Fibroblast of skin of abdomen (primary cell): Measurements from ENCODE around the gene ENAH.
"Not testable (repeated sequence)": the region's sequence is repeated elsewhere in the genome, so short reads cannot be mapped to it uniquely, and the experiment has no call there.

Source experiments
- DNase-seq: peaks from one replicate; pipeline ENCODE4 v3.0.0-alpha.2; 2013

The ENAH gene

DNA sequence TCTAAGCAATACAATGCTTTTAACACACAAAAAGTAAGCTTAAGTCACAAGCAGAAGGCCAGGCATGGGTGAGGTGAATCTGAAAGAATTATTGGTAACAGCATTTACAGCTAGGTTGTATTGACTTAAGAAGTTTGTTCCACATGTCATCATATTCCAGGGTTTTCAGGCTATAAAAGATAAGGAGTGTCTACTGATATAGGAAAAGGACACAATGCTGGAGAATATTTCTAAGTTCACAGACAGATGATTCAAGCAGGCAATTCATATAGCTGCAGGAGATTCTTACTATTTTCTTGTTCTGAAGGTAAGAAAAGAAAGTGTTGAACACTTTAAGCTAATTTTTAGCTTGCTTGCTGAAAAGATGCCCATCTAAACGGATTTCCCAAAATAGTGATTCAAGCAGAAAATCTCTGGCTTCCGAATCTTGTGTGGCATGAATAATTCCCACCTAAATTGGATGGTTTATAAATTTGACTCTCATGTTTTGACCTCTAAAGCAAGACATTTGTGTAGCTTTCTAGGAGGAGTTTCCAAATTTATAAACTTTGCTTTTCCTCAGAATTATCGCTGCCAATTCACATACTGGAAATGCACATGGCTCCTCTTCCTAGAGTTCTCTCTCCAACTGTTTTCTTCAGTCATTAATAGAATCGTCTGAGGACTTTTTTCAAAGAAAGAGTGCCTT, 129.5 kb downstream of the ENAH start:
- no peak for DNase-seq

DNA sequence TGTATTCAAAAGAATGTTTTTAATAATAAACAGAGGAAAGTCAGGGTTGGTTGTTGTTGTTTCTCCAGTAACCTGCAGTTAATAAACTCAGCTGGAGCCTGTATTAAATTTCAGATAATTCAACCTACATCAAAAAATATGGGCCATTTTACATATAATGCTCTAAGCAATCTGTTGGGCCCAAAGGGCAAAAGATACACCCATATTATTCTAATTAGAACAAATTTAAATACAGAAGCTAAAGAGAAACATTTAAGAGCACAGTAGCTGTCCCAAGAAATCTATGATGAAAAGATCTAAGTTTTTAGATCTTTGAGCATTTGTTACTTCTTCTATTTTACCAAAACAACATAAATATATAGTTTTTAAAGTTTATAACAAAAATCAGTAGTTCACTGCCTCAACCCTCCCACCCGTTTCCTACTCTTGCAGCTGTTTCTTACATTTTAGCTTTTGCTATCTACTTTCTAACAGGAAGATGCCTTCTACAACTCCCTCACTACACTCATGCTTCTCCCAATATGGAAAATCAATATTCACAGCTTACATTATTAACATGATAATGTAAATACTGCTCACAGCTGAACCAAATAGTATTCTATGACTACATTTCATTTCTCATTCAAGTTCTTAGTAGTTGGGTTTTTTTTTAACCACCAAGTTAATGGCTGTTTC, 130.2 kb downstream of the ENAH start:
- no peak for DNase-seq

DNA sequence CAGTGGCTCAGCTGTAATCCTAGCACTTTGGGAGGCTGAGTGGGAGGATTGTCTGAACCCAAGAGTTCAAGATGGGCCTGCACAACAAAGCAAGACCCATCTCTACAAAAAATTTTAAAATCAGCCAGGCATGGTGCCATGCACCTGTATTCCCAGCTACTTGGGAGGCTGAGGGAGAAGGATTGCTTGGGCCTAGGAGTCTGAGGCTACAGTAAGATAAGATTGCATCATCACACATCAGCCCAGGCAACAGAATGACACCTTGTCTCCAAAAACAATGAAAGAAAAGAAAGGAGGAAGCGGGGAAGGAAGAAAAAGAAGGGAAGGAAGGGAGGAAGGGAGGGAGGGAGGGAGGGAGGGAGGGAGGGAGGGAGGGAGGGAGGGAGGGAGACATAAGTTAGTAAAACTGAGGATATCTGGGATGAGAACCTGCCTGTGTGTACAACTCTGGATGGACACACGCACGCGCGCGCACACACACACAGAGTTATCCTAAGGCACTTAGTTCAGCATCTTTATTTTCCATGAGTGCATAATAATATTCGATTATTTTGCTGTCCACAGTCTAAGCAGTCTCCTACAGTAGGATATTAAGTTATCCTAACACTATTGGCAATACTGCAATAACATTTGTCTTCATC, 132.2 kb downstream of the ENAH start:
- no peak for DNase-seq

- no peak for DNase-seq
These were observed 133.6 kb downstream of the ENAH start for GRCh38 chr1:225519166-225519863.

- no peak for DNase-seq
These were observed 135.2 kb downstream of the ENAH start for GRCh38 chr1:225517697-225518096.

- DNase-seq, result no peak
These were observed 135.7 kb downstream of the ENAH start for GRCh38 chr1:225517221-225517620.

DNA sequence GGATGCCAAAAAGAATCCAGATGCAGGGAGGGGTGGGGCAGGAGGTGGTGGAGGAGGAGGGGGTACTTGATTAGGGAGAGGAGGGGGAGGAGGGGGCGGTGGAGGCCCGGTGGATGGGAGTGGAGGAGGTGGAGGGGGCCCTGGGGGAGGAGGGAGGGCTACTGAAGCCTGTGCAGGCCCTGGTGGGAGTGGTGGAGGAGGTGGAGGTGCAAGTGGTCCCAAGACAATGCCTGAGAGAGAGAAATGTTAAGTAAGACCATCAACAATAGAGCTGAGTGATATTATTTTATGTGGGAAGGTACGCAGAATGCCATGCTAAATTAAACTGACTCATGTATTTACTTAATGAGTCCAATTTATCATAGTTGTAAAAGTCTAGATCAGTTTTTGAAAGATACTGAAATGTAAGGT, 138.2 kb downstream of the ENAH start:
- DNase-seq, result no peak

DNA sequence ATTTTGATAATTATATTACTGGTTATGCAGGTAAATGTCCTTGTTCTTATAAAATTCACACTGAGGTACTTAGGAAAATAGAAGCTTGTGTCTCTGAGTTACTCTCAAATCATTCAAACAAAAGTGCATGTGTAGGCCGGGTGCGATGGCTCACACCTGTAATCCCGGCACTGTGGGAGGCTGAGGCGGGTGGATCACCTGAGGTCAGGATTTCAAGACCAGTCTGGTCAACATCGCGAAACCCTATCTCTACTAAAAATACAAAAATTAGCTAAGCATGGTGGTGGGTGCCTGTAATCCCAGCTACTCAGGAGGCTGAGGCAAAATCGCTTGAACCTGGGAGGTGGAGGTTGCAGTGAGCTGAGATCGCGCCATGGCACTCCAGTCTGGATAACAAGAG, 139.3 kb downstream of the ENAH start:
- not testable (repeated sequence) for DNase-seq

DNA sequence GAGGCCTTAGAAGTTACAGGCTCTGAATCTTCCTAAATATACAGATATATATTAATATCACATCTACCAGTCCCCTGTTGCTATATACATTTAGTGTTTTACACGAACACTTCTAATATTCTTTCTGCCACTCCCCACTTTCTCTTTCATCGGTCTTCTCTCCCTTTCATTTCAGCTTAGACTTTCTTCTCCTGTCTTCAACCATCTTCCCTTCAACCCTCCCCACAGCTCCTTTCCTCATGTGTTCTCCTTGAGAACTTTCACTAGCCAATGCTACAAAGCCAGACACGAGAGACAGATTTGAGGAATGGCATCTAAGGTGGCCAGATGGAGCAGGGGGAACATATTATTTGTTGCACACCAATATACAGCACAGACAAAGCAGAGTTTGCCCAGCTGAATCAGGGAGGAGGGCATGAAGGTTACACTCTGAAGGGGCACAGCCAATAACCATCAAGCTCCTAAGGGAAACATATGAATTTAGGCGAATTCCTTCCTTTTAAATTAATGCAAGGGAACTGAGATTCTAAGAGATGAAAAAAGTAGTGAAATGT, 141.0 kb downstream of the ENAH start:
- DNase-seq, result no peak

GRCh38 chr1:225510740-225511139, 142.2 kb downstream of the ENAH start:
- not testable (repeated sequence) for DNase-seq

GRCh38 chr1:225509770-225510169, 143.2 kb downstream of the ENAH start:
- no peak for DNase-seq

GRCh38 chr1:225509376-225509707, 143.6 kb downstream of the ENAH start:
- DNase-seq, result no peak

GRCh38 chr1:225508538-225509375, 144.2 kb downstream of the ENAH start:
- DNase-seq, result peak; percentile 96

- DNase-seq, result no peak
These were observed 146.2 kb downstream of the ENAH start for GRCh38 chr1:225506727-225507126.

DNA sequence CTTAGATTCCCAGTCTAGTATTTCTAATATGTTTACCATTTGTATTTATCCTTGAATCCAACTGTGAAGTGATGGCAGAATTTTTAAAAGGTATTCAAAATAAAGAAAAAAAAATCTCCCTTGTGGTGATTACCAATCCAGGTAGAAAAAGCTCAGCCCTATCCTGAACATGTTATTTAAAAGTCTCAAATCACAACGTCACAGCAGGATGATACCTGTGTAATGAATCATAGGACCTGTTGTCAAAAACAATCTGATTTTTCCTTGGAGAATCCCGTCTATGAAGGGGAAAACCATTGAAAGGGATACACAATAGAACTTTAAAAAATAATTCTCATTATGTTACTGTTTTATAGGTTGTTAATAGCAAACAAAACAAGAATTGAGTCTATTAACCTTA, 148.1 kb downstream of the ENAH start:
- no peak for DNase-seq

DNA sequence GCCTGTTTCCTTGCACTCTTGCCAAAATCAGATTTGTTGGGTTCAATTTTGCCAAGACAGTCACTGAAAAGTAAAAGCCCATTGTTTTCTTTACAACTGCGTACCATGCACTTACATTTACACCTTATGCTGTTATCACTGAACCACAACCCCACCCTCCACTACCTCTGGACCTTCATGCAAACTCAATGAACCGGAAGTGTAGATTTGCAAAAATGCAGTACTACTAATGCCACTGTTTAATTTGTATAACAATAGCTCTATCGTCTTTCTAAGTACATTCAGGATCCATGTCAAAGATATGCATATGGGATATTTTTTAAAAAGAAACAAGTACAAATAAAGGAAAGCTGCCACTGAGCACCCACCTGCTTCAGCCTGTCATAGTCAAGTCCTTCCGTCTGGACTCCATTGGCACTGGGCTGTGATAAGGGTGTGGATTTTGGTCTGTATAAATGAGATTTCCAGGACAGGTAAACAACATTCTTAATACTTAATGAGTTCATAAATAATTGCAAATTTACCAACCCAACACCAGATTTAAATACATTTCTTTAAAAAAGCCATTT, 152.2 kb downstream of the ENAH start:
- no peak for DNase-seq

- DNase-seq, result peak; percentile 58
These were observed 154.3 kb downstream of the ENAH start for GRCh38 chr1:225498549-225499136.

DNA sequence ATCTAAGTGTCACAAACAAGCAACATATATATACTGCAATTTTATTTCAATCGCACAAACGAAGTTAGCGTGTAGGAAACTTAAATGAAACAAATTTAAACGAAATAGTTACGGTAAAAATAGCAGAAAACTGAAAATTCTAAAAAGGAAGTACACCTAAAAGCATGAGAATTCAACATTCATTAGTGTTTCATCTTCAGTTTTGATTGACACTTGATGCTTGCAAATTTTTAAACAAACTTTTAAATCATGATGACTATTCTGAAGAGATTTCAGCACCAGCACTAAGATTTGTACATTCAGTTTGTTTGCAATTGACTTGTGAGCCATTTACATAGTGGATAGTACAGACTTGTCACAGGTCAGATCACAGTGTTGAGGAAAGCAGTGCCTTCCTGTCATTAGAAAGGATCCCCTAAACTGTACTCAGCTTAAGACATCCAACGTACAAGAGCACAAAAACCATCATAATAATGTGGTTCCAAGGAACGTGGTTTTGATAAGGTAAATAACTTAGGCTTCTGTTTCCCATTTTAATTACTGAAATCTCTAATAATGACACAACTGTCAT, 158.0 kb downstream of the ENAH start:
- no peak for DNase-seq

DNA sequence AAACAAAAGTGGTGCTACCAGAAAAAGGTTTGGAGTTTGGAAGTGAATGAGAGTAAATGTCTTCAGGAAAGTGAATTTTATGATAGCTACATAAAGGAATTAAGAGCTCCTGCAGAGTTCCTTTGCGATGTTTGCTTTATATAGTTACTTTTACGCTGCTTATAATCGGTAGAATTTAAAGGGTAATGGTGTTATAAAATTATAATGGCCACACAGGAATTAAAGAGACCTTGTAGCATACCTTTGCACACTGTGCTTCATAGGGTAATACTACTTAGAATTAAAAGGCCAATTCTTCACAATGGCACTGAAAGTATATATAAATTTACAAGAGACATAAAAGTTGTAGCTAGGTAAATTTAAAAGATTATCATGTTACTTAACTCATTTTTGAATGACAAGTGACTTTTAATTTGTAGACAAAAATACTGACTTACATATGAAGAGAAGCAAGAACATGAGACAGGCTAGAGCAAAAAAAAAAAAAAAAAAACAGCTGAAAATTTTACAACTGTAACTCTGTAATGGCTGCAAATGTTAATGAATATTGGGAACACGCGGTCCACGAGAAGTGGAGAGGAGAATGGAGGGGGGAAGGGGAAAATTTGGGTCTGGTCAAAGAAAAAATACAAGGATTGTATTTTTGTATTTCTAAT, 159.2 kb downstream of the ENAH start:
- DNase-seq, result no peak

DNA sequence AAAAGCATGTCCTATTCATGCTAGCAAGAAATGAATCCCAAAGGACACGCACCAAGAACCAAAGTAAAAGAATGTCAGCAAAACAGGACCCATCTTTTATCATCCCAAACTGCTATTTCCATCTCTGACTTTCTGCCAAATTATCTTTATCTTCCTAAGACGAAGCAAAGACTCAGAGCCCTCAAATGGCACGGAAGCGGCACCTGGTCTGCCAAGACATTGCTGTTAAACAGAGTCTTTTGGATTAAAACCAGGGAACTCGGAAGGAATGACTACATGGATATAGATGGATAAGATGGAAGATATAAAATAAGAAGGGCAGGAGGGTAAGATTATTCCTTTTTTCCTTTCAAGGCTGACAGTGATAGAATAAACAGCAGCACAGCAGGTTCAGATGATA, 164.2 kb downstream of the ENAH start:
- DNase-seq, result no peak

- no peak for DNase-seq
These were observed 166.1 kb downstream of the ENAH start for GRCh38 chr1:225486856-225487255.
